SIG-M5 treated with dmso at 0.1 percent for 504 hours (cell line): ENCODE results near the gene ACSL3.
"Not testable (repeated sequence)": the region's sequence is repeated elsewhere in the genome, so short reads cannot be mapped to it uniquely, and the experiment has no call there.

Source experiments
- DNase-seq: peaks from one replicate; lab custom pipeline; 2025; ENCODE audit not compliant: unreplicated experiment; lab: John Stamatoyannopoulos, UW

The ACSL3 gene

GRCh38 chr2:222860740-222861410 lies at the start of gene ACSL3:
ACSL3 (plus strand) TSS chr2:222861036; CDS start chr2:222908773, 47,737 bp downstream.
- DNase-seq = peak; percentile 90

DNA sequence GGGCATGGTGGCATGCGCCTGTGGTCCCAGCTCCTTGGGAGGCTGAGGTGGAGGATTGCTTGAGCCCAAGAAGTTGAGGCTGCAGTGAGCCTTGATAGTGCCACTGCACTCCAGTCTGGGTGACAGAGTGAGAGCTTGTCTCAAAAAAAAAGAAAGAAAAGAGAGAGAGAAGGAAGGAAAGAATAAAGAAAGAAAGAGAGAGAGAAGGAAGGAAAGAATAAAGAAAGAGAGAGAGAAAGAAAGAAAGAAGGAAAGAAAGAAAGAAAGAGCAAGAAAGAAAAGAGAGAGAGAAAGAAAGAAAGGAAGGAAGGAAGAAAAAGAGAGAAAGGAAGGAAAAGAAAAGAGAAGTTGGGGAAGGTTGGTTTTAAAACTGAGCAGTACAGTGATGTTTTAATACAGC lies 49.0 kb upstream of the ACSL3 start:
- DNase-seq = no peak

DNA sequence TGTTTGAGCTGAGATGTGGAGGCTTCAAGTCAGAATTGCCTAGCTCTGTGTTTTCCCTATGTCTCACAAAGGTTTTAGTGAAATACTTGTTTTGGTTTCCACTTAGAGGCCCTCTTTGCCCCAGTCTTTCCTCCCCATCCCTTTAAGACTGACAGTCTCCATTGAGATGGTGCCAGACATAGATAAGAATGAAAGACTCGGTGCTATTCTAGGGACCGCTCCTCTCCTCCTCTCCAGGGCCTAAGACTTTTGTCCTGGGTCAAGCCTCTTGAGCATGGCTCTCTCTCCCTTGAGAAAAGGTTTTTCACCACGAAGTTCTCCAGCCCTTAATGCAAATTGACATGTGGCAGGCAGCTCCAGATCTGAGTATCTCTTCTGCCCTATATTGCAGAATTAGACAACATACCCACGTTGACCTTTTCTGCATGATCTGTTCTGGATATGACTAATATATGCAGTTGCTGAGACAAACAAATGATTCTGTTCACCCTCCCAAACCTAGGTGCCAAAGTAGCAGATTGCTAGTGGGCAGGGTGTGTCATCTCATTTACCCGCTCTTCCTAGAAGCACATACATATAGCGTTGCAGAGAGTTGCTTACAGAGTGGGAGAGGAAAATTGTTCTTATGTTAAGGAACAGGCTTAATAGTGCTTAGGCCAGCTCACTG lies 47.5 kb upstream of the ACSL3 start:
- DNase-seq = no peak

GRCh38 chr2:222819722-222820333 lies 41.0 kb upstream of the ACSL3 start:
- no peak for DNase-seq

DNA sequence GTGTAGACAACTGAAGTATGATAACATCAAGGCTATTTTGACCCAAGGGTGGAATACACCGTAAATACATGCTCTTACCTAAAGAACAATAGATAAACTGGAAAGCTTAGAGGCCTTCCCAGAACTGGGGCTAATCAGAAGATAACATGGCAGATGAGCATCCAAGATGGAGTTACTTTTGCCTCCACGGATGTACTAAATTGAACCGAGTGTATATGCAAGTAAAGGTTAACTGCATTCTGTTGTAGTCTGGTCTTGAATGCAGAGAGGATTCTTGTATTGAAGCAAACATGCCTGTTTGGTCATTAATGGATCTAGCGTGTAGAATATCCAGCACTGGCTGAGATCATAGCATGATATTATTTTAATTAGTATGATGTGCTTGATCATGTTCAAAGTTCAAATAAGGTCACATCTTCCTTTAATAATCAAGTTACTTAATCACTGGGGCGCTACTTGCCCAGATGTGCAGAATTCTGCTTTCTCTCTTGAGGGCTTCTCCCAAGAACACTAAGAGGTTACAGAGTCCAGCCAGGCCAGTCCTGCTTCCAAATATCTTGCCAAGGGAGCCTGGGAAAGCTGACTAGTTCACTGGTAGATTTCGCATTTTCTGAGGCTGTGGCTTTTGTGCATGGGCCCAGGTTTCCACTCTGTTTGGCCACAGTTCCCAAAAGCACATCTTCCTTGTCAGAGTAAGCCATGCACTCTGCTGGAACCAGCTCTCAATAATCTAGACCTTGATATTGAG lies 37.5 kb upstream of the ACSL3 start:
- DNase-seq = no peak

GRCh38 chr2:222825031-222825430 lies 35.8 kb upstream of the ACSL3 start:
- DNase-seq = no peak

- no peak for DNase-seq
Observed at GRCh38 chr2:222827417-222827816, 33.4 kb upstream of the ACSL3 start.

DNA sequence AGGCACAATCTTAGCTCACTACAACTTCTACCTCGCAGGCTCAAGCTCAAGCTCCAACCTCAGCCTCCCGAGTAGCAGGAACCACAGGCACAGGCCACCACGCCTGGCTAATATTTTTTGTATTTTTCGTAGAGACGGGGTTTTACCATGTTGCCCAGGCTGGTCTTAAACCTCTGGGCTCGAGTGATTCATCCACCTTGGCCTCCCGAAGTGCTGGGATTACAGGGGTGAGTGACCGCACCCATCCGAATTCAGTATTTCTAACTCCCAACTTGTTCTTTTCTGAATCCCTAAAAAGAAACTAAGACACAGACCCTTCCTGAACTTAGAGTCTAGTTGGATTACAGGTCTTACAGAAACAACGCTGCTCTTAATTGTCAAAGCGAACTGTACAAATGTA lies 32.3 kb upstream of the ACSL3 start:
- DNase-seq = no peak

- DNase-seq = no peak
Observed at GRCh38 chr2:222830164-222830563, 30.7 kb upstream of the ACSL3 start.

DNA sequence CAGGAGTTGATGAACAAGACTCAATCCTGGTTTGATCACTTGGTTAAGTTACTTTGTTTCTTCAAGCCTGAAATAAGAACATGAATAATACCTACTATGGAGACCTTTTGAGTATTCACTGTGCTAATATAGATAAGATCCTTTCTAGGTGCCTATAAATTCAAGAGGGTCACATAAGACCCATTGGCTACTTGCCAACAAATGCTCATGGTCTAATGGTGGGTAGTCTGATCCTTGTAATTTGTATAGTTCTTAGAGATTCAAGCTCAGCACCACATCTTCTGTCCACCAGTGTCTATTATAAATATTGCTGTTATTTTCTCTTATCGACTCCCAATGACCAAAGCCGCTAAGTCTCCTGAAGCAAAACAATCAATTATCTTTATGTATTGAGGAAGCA lies 27.4 kb upstream of the ACSL3 start:
- no peak for DNase-seq

DNA sequence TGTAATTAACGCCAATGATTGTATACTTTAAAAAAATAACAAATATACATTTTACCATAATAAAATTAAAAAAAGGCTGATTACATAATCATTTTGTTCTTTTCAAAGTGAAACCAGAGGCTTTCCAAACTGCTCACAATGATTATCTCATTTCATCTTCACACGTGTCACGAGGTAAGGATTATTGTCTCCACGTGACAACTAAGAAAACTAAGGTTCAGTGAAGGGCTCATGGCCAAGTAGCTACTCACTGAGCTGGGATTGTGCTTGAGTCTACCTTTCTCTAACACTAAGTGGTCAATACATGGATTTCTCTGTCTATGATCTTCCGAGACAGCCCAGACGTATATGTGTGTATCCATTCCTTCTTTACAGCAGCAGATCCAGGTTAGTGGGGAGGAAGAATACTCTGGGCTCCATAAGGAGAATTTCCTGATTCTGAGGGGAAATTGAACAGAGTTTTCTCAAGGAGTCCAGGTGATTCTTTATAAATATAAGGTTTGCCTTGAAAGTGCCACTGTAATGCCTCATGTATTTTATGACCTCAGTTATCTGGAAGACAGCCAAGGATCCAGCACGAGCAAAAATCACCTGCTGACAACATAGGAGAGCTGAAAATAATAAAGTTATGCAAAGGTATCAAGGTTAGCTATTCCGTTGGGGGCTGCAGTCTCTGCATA lies 25.6 kb upstream of the ACSL3 start:
- no peak for DNase-seq

GRCh38 chr2:222835823-222836151 lies 25.0 kb upstream of the ACSL3 start:
- DNase-seq = no peak

GRCh38 chr2:222837643-222838056 lies 23.2 kb upstream of the ACSL3 start:
- DNase-seq = peak; percentile 22

GRCh38 chr2:222840060-222840802 lies 20.6 kb upstream of the ACSL3 start:
- no peak for DNase-seq

GRCh38 chr2:222842491-222843174 lies 18.2 kb upstream of the ACSL3 start:
- peak; percentile 76 for DNase-seq

DNA sequence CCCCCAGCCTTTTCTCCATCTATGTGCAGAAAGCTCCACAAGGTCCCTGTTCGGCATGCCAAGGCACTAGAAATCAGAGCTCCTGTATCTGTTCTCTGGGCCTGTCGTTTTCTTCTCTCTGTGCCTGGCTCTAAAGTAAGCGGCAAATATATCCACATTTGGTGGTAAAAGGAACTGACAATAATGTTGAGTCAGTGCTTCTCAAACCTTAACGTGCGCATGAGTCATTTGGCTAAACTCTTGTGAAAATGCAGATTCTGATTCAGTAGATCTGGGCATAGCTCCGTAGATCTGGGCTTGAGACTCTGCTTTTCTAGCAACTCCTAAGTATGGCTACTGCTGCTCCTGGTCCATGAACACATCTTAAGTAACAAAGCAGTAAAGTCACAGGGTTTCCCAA lies 16.5 kb upstream of the ACSL3 start:
- DNase-seq = peak; percentile 90

GRCh38 chr2:222845314-222845713 lies 15.5 kb upstream of the ACSL3 start:
- not testable (repeated sequence) for DNase-seq

- DNase-seq = no peak
Observed at GRCh38 chr2:222846003-222846402, 14.8 kb upstream of the ACSL3 start.

DNA sequence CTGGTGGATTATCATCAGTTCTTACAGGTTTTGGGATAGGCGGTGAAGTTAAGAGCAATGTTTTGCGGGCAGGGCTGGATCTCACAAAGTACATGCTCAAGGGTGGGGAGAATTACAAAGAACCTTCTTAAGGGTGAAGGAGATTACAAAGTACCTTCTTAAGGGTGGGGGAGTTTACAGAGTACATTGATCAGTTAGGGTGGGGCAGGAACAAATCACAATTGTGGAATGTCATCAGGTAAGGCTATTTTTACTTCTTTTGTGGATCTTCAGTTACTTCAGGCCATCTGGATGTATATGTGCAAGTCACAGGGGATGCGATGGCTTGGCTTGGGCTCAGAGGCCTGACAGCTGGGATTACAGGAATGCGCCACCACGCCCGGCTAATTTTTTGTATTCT lies 12.8 kb upstream of the ACSL3 start:
- DNase-seq = not testable (repeated sequence)

DNA sequence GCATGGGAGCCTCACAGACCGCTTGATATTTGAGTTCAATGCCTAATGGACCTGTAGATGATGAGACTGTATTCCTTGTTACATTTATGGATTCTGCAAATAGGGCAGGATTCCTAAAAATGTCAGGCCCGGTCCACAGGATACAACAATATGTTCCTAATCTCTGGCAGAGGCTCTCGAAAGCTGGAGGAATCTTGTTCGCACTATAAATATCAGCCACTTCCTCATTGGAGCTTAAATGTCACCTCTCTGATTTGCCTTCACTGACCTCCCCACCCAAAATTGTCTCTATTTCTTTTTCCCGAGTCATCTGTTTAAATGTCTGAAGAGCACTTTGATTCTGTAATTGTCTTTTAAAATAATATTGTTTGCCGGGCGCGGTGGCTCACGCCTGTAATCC lies 12.0 kb upstream of the ACSL3 start:
- DNase-seq = no peak
